ENCODE data around the gene VN1R5.

- no peak for TF ChIP-seq SP1 (IDR thresholded peaks at IDR 0.05; ENCODE audit: low read depth)
- no peak for TF ChIP-seq CTCF (IDR thresholded peaks at IDR 0.05 in 2 of 3, conservative IDR thresholded peaks at IDR 0.05 in 1 of 3; ENCODE audit: borderline replicate concordance in 1 of 3, insufficient read depth in 1 of 3, low read depth in 2 of 3, low read length in 2 of 3)
- no peak for TF ChIP-seq POLR2AphosphoS5 (IDR thresholded peaks at IDR 0.05; ENCODE audit: low read depth, low read length)
- TF ChIP-seq ZFX (IDR thresholded peaks at IDR 0.05), result no peak
- no peak for TF ChIP-seq EZH2phosphoT487 (IDR thresholded peaks at IDR 0.05; ENCODE audit: borderline replicate concordance)
- no peak for TF ChIP-seq JUND (IDR thresholded peaks at IDR 0.05)
- TF ChIP-seq POLR2A (IDR thresholded peaks at IDR 0.05; ENCODE audit: borderline replicate concordance, extremely low read depth, insufficient read depth, insufficient read length), result no peak
- no peak for TF ChIP-seq ZNF274 (IDR thresholded peaks at IDR 0.05; ENCODE audit: low read depth, low read length)
- no peak for TF ChIP-seq TCF7L2 (IDR thresholded peaks at IDR 0.05; ENCODE audit: borderline replicate concordance, extremely low read depth, insufficient read depth, insufficient read length)
- no peak for TF ChIP-seq REST (IDR thresholded peaks at IDR 0.05; ENCODE audit: low read depth)
- TF ChIP-seq ZBTB33 (IDR thresholded peaks at IDR 0.05; ENCODE audit: extremely low read depth, insufficient replicate concordance, low read length), result no peak
- no peak for TF ChIP-seq SIN3A (IDR thresholded peaks at IDR 0.05; ENCODE audit: low read depth)
- no peak for TF ChIP-seq YY1 (IDR thresholded peaks at IDR 0.05; ENCODE audit: extremely low read depth, insufficient replicate concordance, low read depth, low read length)
Measured at GRCh38 chr1:247298124-247298481, 42.2 kb downstream of the VN1R5 start.
